Body of pancreas (tissue), 4 donors: ENCODE measurements around the gene TFF2.

Experiments used
- CTCF ChIP-seq, 7 experiments: fragments of 450-650 bp in 4 of 7; fragments of 200-600 bp in 3 of 7; sonication (generic) in 3 of 7; IDR thresholded peaks; one replicate each; pipeline ENCODE4 v1.5.1; 2016 to 2019; ENCODE audit warnings: antibody characterized with exemption in 7 of 7
- POLR2A ChIP-seq, 3 donors: fragments of 450-650 bp; IDR thresholded peaks; one replicate each; pipeline ENCODE4 v1.6.1; 2016; ENCODE audit warnings: antibody characterized with exemption in 3 of 3, mild to moderate bottlenecking in 2 of 3

- TF ChIP-seq CTCF (IDR thresholded peaks at IDR 0.05) (no peak), POLR2A (IDR thresholded peaks at IDR 0.05) (no peak)
Measured at GRCh38 chr21:42303443-42303842, 47.4 kb downstream of the TFF2 start.
